AG20443 (cell line): ENCODE results near the gene CSMD2.

ENCODE experiments used
- DNase-seq: peaks from one replicate; pipeline ENCODE4 v3.0.0; 2012; ENCODE audit warnings: low spot score, mixed read lengths

Gene CSMD2

GRCh38 chr1:33819290-33819912 lies 345.6 kb downstream of the CSMD2 start:
- DNase-seq, result no peak

- no peak for DNase-seq
Measured at GRCh38 chr1:33818071-33818470, 347.0 kb downstream of the CSMD2 start.

DNA sequence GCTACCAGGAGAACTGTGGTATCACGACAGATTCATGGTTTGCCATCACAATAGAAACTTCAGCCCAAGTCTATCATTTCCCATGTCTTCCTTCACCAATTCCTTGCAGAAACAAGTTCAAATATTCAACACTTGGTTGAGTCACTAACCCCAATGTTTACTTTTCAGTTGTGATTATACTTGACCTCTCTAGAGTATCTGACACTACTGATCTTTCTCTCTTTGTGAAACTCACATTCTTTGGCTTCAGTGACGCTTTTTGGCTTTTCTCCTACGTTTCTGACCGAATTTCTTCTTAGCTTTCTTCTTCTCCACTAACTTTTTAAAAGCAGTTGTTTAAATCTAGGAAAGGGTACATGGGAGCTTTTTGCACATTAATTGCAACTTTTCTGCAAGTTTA lies 350.0 kb downstream of the CSMD2 start:
- peak; percentile 58 for DNase-seq

DNA sequence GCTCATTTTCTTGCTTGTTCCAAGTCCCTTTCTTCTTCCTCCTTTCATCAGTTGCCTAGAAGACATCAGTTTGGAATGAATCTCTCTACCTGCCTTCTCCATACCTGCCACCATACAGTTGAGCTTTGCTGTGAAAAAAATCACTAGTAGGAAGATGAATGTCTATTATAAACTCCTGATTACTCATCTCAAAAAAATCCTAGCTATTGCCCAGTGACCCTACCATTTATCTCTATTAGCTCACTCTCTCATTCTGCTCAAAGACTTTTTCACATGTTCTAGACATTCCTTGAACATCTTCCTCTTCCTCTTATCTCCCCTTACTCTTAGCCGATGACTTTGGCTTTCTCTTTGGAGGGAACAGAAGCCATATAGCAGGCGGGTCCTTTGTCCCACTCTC lies 350.9 kb downstream of the CSMD2 start:
- peak; percentile 24 for DNase-seq

DNA sequence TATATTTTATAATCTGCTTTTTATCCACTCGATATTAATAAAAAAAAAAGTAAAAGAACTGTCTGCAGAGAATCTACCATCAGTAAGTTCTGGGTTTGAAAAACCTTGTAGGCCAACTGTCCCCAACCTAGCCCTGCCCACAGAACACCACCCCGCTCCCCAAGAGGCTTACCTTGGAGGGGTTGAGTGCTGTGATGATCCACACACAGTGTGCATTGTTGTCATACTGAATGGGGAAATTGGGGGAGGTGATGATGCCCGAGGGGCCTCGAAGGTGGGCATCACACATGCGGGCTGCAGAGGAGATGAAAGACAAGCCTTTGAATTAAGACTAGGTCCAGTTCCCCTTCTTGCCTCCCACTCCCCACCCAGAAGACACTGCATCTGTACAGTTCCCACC lies 354.5 kb downstream of the CSMD2 start:
- no peak for DNase-seq

DNA sequence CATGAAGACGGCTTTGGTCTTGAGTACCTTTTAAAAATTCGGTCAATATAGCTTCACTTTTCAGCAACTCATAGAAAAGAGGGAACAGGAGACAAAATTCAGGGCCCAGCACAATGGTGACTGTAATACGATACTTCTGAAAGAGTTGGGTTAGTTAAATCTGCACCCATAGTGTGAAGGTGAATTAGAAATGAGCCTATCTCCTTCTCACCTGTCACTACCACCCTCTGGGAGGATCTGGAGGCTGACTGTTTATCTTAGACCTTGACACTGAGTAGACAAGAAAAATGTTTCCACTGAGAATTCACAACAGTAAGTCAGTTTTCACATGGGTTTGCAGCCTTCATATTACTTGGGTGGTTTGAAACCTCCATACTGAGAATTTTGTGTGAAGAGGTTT lies 359.0 kb downstream of the CSMD2 start:
- no peak for DNase-seq

DNA sequence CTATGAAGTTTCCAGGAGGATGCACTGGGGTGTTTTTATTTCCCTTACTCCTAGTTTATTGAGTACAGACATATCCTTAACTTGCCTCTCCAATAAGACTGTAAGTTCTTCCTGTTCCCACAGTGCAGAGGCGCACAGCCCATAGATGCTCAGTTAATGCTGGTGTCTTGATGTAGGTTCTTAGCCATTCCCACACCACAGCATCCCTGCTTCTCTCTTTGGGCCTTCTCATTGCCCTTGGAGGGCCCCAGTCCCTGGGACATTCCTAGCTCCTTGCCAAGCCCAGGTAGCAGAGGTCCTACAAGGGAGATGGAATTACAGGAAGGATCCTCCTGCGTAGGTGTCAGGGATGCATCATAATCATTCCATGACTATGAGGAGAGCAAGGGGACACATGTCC lies 362.8 kb downstream of the CSMD2 start:
- no peak for DNase-seq

- DNase-seq, result no peak
Measured at GRCh38 chr1:33797849-33798248, 367.2 kb downstream of the CSMD2 start.

DNA sequence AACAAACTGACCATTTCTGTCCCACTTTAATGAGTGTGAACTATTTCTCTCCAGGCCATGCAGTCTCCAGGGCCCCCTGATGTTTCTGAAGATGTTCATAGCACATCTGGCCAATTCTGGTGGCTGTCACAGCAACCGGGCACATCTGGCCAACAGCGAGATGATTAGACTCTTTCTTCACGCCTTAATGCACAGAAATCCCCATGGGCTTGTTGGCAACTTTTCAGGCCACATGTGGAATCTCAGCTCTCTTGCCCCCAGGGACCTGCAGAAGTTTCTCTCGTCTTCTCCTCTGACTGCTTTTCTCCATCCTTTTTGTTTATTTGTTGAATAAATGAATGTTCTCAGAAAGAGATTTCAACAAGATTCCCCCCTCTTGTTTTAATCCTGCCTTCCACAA lies 372.4 kb downstream of the CSMD2 start:
- DNase-seq, result no peak

DNA sequence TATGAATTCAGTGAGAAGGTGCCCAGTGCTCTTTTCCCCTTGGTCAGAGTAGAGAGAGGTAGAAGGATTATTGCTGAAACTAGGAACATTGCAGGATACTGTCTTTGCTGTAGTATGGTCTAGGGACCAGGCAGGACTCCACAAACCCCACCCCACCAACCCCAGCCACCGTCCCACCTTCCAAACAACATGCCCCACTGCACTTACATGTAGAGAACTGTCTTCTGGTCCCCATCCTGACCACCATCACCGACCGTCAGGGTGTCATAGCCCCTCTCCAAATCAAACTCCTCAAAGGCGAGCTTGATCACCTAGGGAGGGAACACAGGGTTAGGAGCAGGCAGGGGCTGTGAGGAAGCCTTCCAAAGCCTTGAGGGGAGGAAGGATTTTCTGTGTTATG lies 372.8 kb downstream of the CSMD2 start:
- DNase-seq, result no peak

- DNase-seq, result no peak
Measured at GRCh38 chr1:33791251-33791650, 373.8 kb downstream of the CSMD2 start.

DNA sequence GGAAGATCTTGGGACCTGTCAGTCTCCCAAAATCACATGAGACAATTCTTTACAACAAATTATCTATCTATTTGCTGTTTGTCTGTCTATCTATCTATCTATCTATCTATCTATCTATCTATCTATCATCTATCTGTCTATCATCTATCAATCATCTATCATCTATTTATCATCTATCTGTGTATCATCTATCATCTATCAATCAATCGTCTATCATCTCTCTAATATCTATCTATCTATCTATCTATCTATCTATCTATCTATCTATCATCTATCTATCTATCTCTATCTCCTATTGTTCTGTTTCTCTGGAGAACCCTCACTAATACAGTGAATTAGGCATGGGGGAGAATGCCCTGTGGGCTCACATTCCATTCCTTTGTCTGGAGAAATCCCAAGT lies 374.5 kb downstream of the CSMD2 start:
- DNase-seq, result no peak

GRCh38 chr1:33784876-33785275 lies 380.2 kb downstream of the CSMD2 start:
- no peak for DNase-seq

DNA sequence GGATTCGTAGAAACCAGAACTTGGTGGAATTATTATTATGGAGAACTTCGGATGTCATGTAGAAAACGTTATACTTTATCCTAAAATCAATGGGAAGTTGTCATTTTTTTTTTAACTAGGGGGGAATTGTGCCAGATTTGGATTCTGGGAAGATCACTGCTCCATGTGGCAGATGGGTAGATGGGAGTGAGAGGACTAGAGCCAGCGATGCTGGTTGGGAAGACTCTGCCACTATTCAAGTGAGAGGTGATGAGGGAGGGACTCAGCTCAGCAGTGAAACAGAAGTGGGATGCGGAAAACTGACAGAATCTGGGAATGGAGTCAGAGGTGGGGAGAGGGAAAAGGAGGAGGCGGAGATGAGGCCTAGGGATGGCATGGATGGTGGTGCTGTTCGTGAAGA lies 382.3 kb downstream of the CSMD2 start:
- no peak for DNase-seq

- DNase-seq, result no peak
Measured at GRCh38 chr1:33781652-33782051, 383.4 kb downstream of the CSMD2 start.

DNA sequence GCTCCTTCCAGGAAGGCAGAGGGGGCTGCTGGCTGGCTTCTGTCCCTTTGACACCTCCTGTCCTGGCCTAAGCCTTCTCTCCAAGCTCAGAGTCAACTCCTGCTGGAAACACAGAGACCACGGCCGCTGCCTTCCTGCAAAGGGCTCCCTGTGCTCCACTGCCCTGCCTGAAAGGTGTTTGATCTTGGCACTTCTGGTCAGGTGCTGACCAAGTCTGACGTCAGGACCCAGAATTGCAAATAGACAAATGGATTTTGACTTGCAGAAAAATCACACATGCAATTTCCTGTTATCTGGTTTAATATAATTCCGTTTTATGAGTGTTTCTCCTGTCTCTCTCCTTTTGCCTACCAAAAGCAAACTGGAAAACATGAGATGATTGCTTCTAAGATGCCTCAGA lies 387.7 kb downstream of the CSMD2 start:
- no peak for DNase-seq

DNA sequence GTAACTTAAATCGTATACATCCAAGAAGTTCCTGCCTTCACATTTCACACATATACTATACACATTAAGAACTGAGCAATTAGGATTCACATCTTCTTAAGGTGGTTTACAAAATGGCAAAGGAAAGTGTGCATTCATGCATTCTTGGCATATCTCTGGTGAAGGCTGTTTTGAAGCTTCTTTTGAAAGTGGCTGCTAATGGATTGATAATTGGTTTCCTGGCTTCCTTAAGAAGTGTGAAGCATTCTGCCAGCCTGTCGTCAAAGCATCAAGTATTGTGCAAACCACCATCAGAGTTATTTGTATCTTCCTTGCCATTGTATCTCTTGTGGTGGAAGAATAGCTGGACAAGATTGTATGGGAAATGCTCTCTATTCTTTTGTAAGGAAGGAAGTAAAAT lies 396.2 kb downstream of the CSMD2 start:
- no peak for DNase-seq

DNA sequence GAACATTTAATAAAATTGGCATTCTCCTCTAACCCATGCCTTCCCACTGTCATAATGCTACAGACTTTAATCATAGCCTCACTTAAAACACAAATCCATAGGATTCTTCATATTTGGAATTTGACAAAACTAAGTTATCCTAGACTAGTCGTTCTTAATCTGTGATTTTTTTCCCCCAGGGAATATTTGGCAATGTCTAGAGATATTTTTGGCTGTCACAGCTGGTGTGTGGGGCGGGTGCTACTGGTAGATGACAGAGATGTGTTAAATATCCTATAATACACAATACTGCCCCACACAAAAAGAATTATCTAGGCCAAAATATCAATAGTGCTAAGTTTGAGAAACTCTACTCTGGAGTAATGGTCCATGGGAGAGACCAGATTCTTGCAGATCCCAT lies 396.9 kb downstream of the CSMD2 start:
- no peak for DNase-seq

DNA sequence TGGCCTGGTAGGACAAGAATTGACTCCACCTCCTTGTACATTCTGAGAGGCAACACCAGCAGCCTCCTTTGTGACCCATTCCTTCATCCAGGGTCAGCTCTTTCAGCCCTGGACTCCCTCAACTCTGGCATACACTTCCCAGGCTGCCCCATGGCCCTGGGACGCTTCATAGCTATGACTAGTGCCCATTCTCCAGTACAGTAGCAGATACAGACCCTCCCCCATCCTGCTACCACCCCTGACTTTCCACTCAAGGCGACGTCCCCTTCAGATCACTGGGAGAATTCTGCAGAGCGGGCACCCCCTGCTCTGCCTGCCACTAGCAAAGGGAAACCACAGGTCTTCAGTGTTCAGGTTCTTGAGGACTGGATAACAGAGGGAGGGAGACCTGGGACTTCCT lies 400.9 kb downstream of the CSMD2 start:
- no peak for DNase-seq

DNA sequence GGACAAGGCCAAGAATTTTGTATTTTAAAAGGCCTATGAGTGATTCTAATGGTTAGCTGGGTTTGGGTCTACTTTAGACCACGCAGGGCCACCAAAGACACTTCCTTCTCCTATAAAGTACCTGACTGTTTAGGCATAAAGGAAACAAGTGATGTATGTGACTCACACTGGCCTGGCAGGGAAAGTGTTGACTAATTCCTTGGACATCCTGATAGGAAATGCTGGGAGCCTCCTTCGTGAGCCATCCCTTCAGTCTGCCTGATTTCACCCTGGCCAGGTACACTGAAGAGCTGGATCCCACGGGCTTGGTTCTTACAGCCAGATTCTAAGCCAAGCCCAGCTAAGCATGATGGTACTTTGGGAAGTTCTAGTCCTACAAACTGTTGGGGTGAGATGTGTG lies 401.6 kb downstream of the CSMD2 start:
- DNase-seq, result peak; percentile 61

DNA sequence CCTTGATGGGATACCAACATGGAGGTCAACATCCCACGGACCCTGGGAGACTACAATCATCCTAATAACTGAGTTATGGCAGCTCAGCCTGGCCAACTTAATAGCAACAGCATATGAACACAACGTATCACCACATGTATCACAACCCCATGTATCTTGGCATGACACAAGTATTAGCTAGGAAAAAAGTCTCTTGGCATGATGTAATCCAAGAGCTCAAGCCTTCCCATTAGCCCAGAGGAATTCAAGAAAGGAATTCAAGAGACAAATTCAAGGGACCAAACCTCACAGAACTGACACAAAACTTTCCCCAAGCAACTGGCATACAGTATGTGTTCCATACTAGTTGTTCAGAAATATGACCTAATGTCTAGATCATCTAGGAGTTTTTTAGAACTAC lies 402.1 kb downstream of the CSMD2 start:
- DNase-seq, result peak; percentile 37

DNA sequence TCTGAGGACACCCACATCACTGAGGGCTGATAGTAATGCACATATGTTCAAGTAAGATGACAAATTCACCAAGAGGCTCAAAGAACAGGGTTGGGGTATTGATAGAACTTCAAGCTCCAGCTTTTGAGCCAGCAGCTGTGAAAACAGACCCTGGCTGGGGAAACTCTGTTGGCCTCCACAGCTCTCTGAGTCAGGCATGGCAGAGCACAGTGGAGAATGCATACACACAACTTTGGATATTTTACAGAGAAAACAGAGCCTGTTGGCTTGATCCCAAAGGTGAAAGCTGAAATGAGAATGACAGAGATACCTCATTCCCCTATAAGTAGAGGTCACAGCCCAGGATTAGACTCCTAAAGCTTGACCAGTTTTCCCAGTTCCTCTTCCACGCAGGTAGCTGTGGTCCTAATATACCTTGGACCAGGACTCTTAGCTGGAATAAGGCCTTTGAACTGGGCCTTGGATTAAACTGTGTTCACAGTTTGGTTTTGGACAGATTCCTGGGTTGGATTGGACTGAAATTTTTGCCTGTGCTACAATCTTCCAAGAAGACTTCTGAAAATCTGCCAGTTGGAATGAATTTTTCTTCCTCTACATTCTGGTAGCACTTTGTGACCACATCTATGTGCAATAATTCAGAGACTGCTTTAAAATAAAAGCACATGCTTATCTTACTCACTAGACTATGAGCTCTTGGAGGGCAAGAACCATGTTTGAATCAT lies 402.8 kb downstream of the CSMD2 start:
- peak; percentile 60 for DNase-seq

GRCh38 chr1:33758698-33759097 lies 406.3 kb downstream of the CSMD2 start:
- DNase-seq, result peak; percentile 49
